HG02759 (cell line): Measurements from ENCODE around the gene ANKRD11.
"Not testable (repeated sequence)": the region's sequence is repeated elsewhere in the genome, so short reads cannot be mapped to it uniquely, and the experiment has no call there.

Experiments used
- ATAC-seq: cut with Tn5 transposase; IDR thresholded peaks from one replicate; pipeline ENCODE4 v1.9.1; 2021; ENCODE audit warnings: mild to moderate bottlenecking, moderate library complexity; ENCODE audit not compliant: unreplicated experiment

The ANKRD11 gene

GRCh38 chr16:89318871-89319630, 171.3 kb downstream of the ANKRD11 start:
- ATAC-seq: no peak

GRCh38 chr16:89318430-89318758, 172.0 kb downstream of the ANKRD11 start:
- no peak for ATAC-seq

- ATAC-seq: no peak
Observed at GRCh38 chr16:89317729-89318429, 172.5 kb downstream of the ANKRD11 start.

DNA sequence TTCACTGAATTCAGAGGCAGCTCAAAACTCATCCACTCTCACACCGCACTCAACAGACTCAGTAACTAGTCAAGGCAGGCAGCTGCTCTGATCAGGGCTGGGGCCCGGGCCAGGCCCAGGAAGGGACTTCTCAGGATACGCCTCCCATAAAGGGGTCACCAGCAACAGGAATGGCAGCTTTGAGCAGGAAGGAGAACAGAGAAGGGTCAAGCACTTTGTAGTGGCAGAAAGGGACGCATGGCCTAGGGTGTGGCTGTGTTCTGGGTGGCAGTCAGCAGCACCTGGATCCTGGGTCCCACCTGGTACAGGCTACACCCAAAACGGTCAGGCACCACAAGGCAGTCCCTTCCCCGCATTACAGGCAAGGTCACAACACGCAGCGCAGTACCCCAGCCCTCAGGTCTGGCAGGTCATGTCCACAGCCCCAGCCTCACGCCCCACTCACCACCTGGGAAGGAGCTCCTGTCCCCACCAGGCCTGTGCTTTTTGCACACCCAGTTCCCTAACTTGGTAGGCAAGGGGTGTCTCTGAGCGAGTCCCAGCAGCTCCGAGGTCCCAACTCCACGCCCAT, 173.2 kb downstream of the ANKRD11 start:
- no peak for ATAC-seq

DNA sequence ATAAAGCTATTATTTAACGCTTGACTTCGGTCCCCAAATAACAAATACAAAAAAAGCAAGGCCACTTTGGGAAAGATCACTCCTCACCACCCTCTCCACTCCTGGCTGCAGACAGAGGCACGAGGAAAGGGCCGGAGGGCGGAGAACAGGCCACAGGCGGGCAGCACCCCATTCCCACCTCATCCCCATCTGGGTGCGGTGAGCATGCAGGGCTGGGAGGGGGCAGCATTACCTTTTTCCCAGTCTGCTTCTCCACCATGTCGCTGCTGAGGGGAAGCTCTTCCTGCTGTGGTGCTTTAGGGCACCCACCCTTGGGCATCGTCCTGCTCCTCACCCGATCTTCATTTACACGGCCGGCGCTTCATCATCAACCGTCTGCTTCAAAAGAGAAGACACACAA, 173.7 kb downstream of the ANKRD11 start:
- ATAC-seq: no peak

DNA sequence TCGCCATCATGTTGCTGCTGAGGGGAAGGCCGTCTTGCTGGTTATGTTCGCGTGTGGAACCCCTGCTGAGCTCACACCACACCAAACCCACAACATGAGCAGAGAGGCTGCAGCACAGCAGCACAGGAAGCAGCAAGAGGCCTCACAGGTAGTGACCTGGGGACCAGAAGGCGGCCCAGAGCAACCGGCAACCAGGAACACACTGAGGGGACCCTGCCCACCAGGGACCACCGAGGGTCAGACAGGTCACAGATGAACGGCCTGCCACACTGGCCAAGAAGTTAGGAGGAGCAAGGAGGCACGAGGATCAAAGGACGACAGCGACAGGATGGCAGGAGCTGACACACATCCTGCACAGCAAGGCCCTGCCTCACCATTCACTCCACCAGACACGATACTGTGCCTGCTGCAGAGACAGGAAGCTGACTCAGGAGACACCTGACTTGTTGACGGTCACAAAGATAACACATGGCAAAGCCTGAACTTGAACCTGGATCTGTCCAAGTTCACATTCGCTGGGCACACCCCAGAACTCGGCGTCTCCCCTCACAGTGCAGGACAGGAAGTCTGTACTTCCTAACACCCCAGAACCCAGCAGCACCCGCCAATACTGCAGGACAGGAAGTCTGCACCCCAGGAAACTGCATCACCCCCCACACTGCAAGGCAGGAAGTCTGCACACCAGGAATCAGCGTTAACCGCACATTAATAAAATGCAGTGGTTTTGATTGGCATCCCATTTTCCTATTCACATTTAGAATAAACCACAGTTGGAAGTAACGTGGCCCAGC, 174.4 kb downstream of the ANKRD11 start:
- ATAC-seq: no peak

DNA sequence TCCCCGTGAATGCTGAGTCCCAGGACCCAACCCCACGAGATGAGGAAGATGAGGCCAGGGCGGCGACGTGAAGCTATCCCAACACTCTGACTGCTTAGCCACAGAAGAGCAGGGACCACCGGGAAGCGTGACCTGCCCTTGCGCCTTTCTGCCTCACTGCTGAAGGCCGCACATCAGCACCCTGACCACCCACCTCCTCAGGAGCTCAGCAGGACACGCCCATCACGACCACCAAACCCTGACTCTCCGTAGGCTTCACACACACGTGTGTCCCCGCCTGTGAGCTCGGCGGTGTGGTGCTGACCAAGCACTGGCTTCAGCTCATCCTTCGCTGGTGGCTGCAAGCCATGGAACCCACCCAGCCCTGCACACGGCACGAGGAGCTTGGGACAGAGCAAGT, 175.1 kb downstream of the ANKRD11 start:
- no peak for ATAC-seq

DNA sequence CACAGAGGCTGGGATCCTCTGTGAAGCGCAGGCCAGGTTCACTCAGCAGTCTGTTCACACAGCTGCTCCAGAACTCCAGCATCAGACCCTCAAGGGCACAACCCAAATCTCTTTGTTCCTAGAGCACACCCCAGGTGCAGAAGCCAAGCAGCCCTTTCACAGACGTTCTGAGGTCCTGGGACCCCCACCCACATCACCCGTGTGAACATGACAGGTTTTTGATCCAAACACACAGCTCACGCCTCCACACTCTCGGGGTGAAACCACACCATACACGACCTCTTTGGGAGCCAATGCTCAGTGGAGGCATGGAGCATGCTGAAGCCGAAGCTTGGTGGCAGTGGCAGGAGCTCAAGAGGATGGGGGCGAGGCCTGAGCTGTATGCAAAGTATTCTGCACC, 175.5 kb downstream of the ANKRD11 start:
- no peak for ATAC-seq

DNA sequence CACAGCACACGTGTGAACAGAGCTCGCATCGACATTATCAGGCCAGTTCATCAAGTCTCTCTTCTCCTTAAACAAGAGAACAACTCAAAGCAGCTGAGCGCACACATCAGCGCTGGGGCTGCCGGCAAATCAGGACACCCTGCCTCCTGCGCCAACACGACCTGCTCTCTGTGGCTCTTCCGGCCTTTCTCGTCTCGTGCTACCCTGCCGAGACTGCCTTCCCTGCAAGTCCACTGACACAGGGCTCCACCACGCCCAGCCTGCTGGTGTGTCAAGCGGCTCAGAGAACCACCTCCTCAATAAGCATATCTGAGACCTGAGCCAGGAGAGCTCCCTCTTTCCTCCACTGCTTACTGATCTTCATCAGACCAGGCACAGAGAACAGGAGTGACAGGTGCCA, 176.0 kb downstream of the ANKRD11 start:
- ATAC-seq: no peak

- ATAC-seq: no peak
Observed at GRCh38 chr16:89313583-89313982, 176.8 kb downstream of the ANKRD11 start.

GRCh38 chr16:89312598-89313299, 177.6 kb downstream of the ANKRD11 start:
- no peak for ATAC-seq

DNA sequence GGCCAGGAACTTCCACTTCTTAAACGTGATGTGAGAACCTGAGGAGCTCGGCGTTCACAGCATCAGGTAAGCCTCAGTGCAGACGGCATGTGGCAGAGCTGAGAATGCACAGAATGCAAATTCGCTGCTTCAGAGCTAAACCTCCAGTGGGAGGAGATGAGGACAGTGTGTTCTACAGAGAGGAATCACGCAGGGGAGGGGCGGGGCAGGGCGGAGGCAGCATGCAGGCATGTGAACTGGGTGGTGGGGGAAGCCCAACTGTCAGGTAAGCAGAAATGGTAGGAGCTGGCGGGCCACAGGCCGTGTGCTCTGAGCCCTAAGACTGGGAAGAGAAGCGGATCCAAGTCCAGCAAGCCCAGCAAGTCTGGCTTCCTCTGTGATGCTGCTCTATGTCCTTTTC, 178.2 kb downstream of the ANKRD11 start:
- no peak for ATAC-seq

DNA sequence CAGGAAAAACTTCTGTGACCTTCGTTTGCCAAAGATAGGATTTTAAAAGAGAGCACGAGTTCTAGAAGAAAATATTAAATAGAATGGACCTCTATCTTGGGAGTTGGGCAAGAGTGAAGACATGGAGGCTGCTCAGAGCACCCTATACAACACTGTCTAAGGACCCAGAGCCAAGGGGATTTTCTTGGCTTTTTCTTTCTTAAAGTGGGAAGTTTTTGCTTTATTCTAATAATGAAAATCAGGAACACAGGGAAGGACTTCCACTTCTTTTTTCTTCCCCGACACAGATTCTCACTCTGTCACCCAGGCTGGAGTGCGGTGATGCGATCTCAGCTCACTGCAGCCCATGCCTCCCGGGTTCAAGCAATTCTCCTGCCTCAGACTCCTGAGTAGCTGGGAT, 178.7 kb downstream of the ANKRD11 start:
- no peak for ATAC-seq

GRCh38 chr16:89309438-89310122, 180.8 kb downstream of the ANKRD11 start:
- no peak for ATAC-seq

DNA sequence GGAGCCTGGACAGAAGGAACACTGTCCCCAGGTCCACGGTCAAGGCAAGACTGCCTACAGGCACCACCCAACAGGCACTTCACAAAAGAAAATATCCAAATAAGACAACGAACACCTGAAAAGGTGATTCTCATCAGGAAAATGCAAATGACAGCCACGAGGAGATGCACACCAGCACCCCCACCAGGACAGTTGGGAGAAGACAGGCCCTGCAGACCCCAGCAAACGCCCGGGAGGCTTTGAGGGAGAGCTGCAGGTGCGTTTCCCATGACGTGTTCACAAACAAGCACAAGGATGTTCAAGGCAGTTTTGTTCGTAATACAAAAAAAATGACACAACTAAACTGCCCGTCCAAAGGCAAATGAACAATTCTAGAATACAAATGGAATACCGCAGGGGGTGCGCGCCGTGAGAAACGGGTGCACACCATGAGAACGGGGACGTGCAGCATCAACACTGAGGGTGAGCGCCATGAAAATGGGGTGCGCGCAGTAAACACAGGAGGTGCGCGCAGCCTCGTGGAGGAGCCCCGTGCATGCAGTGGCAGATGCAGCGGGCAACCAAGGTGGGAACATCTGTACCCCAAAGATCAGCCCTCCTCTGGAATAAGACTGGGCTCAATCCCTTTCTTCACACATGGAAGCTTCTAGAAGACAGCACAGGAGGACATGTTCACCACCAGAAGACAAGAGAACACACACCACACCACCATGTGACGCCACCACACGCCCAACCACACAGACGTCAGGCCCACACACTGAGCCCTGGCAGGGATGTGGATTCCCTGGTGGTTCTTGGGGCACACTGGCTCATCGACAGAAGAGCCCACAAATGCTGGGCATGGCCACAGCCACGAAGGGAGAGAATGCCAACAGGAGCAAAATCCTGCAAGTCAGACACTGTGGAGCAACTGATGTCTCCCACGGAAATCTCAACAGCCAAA, 181.7 kb downstream of the ANKRD11 start:
- ATAC-seq: no peak

GRCh38 chr16:89307421-89307805, 182.9 kb downstream of the ANKRD11 start:
- ATAC-seq: no peak

- ATAC-seq: not testable (repeated sequence)
Observed at GRCh38 chr16:89306457-89307420, 183.6 kb downstream of the ANKRD11 start.
